Endothelial cell of umbilical vein (primary cell): ENCODE results near the gene IGFL2. TPM values are rescaled to one million over a fixed set of nuclear protein-coding genes. Genes with fewer than 3 reads are reported as not detected.

Experiments
- BruUV-seq: library from RNA; stranded (reverse); fragments of 400-500 nt; replicated peaks from 2 replicates; lab custom pipeline; 2021; lab: Mats Ljungman, UMichigan
- CTCF ChIA-PET: fragments of 300-600, 350-600 bp; sonication (Branson Sonifier 250); formaldehyde crosslinking; loops from one replicate; lab custom pipeline; 2021; ENCODE audit warnings: antibody characterized with exemption, inconsistent platforms; lab: Charles Lee
- POLR2A ChIA-PET: fragments of 300-600, 350-600 bp; sonication (Branson Sonifier 250); formaldehyde crosslinking; loops from one replicate; lab custom pipeline; 2021; ENCODE audit warnings: antibody characterized with exemption, inconsistent platforms; lab: Charles Lee
- DNase-seq: peaks from one replicate; pipeline ENCODE4 v3.0.0-alpha.2; 2011; ENCODE audit warnings: low read depth, low spot score
- FAIRE-seq: peaks from 2 replicates; lab custom pipeline; 2011; peaks lifted over from hg19 to GRCh38; lab: Jason Lieb, UNC
- H2AFZ ChIP-seq: 2 replicates; pipeline ENCODE4 v1.6.0; 2012; ENCODE audit warnings: low read depth, low read length, control low read depth, inconsistent platforms
- H3K27ac ChIP-seq: 2 replicates; pipeline ENCODE4 v1.5.1; 2011; ENCODE audit warnings: low read depth, mild to moderate bottlenecking, control low read depth, low read length, moderate library complexity; ENCODE audit not compliant: insufficient read depth
- H3K27me3 ChIP-seq, 2 experiments: 2 replicates each; pipeline versions ENCODE4 v1.6.0 to v1.6.1; 2011; ENCODE audit warnings: low read length in 2 of 2, mixed read lengths in 1 of 2; ENCODE audit not compliant: control insufficient read depth in 2 of 2, insufficient read depth in 2 of 2
- H3K36me3 ChIP-seq, 2 experiments: 2 replicates in 1 of 2; 3 replicates in 1 of 2; pipeline ENCODE4 v1.5.1; 2011; ENCODE audit warnings: low read length in 2 of 2, mild to moderate bottlenecking in 1 of 2, moderate library complexity in 1 of 2; ENCODE audit not compliant: control insufficient read depth in 2 of 2, insufficient read depth in 2 of 2; ENCODE audit errors: extremely low read depth in 1 of 2
- H3K4me1 ChIP-seq: 3 replicates; pipeline ENCODE4 v1.5.1; 2011; ENCODE audit warnings: mild to moderate bottlenecking, low read length; ENCODE audit not compliant: control insufficient read depth, insufficient read depth; ENCODE audit errors: extremely low read depth
- H3K4me2 ChIP-seq: 2 replicates; pipeline ENCODE4 v1.6.1; 2011; ENCODE audit warnings: low read length, control low read depth, mixed read lengths; ENCODE audit not compliant: insufficient read depth
- H3K4me3 ChIP-seq, 3 experiments: fragments of 200-600 bp in 1 of 3; sonication (generic), shearing (Covaris generic) in 1 of 3; replicated peaks in 1 of 3; 2 replicates each; pipeline ENCODE4 v1.5.1; 2011 to 2016; ENCODE audit warnings: control low read depth in 3 of 3, low read length in 3 of 3, mild to moderate bottlenecking in 2 of 3, inconsistent platforms in 1 of 3, low read depth in 1 of 3, moderate library complexity in 1 of 3; ENCODE audit not compliant: insufficient read depth in 1 of 3
- H3K79me2 ChIP-seq: 2 replicates; pipeline ENCODE4 v1.6.0; 2012; ENCODE audit warnings: low read length, inconsistent platforms; ENCODE audit not compliant: control insufficient read depth, insufficient read depth
- H3K9ac ChIP-seq: replicated peaks from 2 replicates; pipeline ENCODE3; 2011; ENCODE audit warnings: low read length, control low read depth; ENCODE audit not compliant: insufficient read depth; ENCODE audit errors: extremely low read depth
- H3K9me1 ChIP-seq: replicated peaks from 3 replicates; pipeline ENCODE4 v1.6.0; 2011; ENCODE audit warnings: mild to moderate bottlenecking, low read length; ENCODE audit not compliant: control insufficient read depth, insufficient read depth; ENCODE audit errors: extremely low read depth
- H3K9me3 ChIP-seq: replicated peaks from 2 replicates; pipeline ENCODE4 v1.5.1; 2012; ENCODE audit warnings: low read length, inconsistent platforms; ENCODE audit not compliant: control insufficient read depth, insufficient read depth
- H4K20me1 ChIP-seq: replicated peaks from 2 replicates; pipeline ENCODE3; 2011; ENCODE audit warnings: mild to moderate bottlenecking, low read length; ENCODE audit not compliant: control insufficient read depth, insufficient read depth; ENCODE audit errors: extremely low read depth
- CTCF ChIP-seq, 2 donors: IDR thresholded peaks; 1 replicate in 1 of 2; 2 replicates in 1 of 2; pipeline ENCODE4 v1.5.1; 2011; ENCODE audit warnings: low read length in 2 of 2, mild to moderate bottlenecking in 2 of 2, moderate library complexity in 2 of 2, control low read depth in 1 of 2, inconsistent platforms in 1 of 2, low read depth in 1 of 2; ENCODE audit not compliant: insufficient read depth in 1 of 2; ENCODE audit errors: extremely low read depth in 1 of 2
- EZH2 ChIP-seq: IDR thresholded peaks from 2 replicates; pipeline ENCODE4 v1.6.1; 2012; ENCODE audit warnings: borderline replicate concordance, low read depth, mild to moderate bottlenecking, moderate library complexity, low read length, inconsistent platforms; ENCODE audit not compliant: severe bottlenecking
- FOS ChIP-seq: IDR thresholded peaks from 2 replicates; pipeline ENCODE4 v1.6.1; 2011; ENCODE audit warnings: mild to moderate bottlenecking, low read length, moderate library complexity, borderline replicate concordance; ENCODE audit not compliant: insufficient read depth
- GATA2 ChIP-seq: IDR thresholded peaks from 2 replicates; pipeline ENCODE4 v1.7.0; 2011; ENCODE audit warnings: low read depth, mild to moderate bottlenecking, moderate library complexity, mixed read lengths, low read length; ENCODE audit not compliant: insufficient read length, insufficient read depth
- JUN ChIP-seq: IDR thresholded peaks from 2 replicates; pipeline ENCODE4 v1.6.1; 2011; ENCODE audit warnings: borderline replicate concordance, low read depth; ENCODE audit not compliant: insufficient read length, insufficient read depth
- MYC ChIP-seq: IDR thresholded peaks from one replicate; pipeline ENCODE4 v1.6.1; 2011; ENCODE audit warnings: mild to moderate bottlenecking, low read depth, low read length
- POLR2A ChIP-seq: IDR thresholded peaks from 2 replicates; pipeline ENCODE4 v1.6.1; 2012; ENCODE audit warnings: low read depth, mild to moderate bottlenecking, control low read depth, low read length
- POLR2AphosphoS5 ChIP-seq: IDR thresholded peaks from 2 replicates; pipeline ENCODE4 v1.6.1; 2012; ENCODE audit warnings: low read depth, mild to moderate bottlenecking, control low read depth, low read length, moderate library complexity; ENCODE audit not compliant: insufficient read depth
- dilution Hi-C: fragments of 300-500 bp; cut with MboI; formaldehyde crosslinking; loops from one replicate; pipeline ENCODE4 v1.15.0; 2019; ENCODE audit warnings: low sequenced_read_pairs; ENCODE audit not compliant: extremely low pct_ligation_motif_present
- intact Hi-C: fragments of 100-400 bp; cut with micrococcal nuclease; formaldehyde crosslinking; loops from one replicate; pipeline ENCODE4 v1.10.0; 2022
- polyA plus RNA-seq, 4 experiments: library from polyadenylated mRNA; depleted of rRNA in 3 of 4; stranded (reverse) in 3 of 4; unstranded in 1 of 4; fragments of >200 nt; gene quantifications; 2 replicates each; pipeline versions ENCODE4 v1.2.1 to v1.2.3, GENCODE V29; 2011 to 2012; ENCODE audit warnings: missing spikeins in 1 of 4
- total RNA-seq: library from RNA; stranded (reverse); gene quantifications from 2 replicates; pipeline ENCODE4 v1.2.3, GENCODE V29; 2021
- TF ChIP-seq, protein P1 (sequence below): IDR thresholded peaks from 2 replicates; pipeline ENCODE4 v1.6.1; 2011; ENCODE audit not compliant: insufficient read depth, insufficient read length

The IGFL2 gene
- total and polyA plus RNA-seq, 2 donors (not counting 3 experiments of a cell fraction or from before 2014, with no cell fraction given), result not detected

GRCh38 chr19:46180701-46181387 is 32.8 kb downstream of the IGFL2 start:
- Histone ChIP-seq H3K27me3 (peaks cover 4 to 6% of the 10 kb centered on the region in 2 experiments), H3K79me2 (no peaks in the 10 kb centered on the region), H4K20me1 (no peaks in the 10 kb centered on the region), H3K4me3 (no peak overlapping the region), H3K9me3 (no peaks in the 10 kb centered on the region), H2AFZ (no peak overlapping the region), H3K9ac (no peak overlapping the region), H3K9me1 (no peaks in the 10 kb centered on the region), H3K4me1 (no peaks in the 10 kb centered on the region), H3K4me2 (no peak overlapping the region), H3K36me3 (no peaks in the 10 kb centered on the region), H3K27ac (no peak overlapping the region)
- DNase-seq (peak; percentile 20), FAIRE-seq (peak; percentile 18)
- TF ChIP-seq CTCF (IDR thresholded peaks at IDR 0.05; ENCODE audit: extremely low read depth in 1 of 2, insufficient read depth in 1 of 2, low read depth in 1 of 2, low read length in 2 of 2), result no peak
- TF ChIP-seq, protein P1, sequence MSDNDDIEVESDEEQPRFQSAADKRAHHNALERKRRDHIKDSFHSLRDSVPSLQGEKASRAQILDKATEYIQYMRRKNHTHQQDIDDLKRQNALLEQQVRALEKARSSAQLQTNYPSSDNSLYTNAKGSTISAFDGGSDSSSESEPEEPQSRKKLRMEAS, result no peak
- CTCF ChIA-PET, result interaction anchor here (0.6 kb wide), 1 partner anchor 60 kb away, joined by 3 read pairs; no protein-coding TSS in a partner anchor
- intact Hi-C loops (no loop called here), dilution Hi-C loops (no loop called here)
- POLR2A ChIA-PET, result no interaction called here
- no TSS peak for BruUV-seq

DNA sequence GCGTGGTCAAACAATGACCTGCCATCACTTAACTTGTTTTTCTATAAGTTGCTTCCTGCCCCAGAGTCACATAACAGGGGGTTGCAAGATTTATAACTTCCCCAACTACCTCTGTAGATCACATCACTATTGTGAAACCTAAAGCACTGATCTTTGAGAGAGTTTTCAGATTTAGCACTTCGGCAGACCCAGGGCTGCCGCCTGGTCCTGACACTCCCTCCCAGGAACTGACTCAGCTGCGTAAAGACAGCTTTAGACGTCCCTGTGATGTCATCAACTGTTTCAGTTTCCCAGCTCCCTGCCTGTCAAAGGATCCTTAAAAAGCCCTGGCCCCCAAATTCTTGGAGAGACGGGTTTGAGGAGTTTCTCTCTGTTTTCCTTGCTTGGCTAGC is 33.3 kb downstream of the IGFL2 start:
- intact Hi-C loops (no loop called here), dilution Hi-C loops (no loop called here)
- no peaks in the 10 kb centered on the region for H3K36me3 ChIP-seq
- H3K9me1 ChIP-seq, result no peaks in the 10 kb centered on the region
- H2AFZ ChIP-seq, result no peak overlapping the region
- FAIRE-seq (no peak), DNase-seq (no peak)
- H3K4me1 ChIP-seq, result no peaks in the 10 kb centered on the region
- no TSS peak for BruUV-seq
- TF ChIP-seq FOS (no peak), EZH2 (no peak), CTCF (IDR thresholded peaks at IDR 0.05; ENCODE audit: extremely low read depth in 1 of 2, insufficient read depth in 1 of 2, low read depth in 1 of 2, low read length in 2 of 2) (no peak), GATA2 (no peak), JUN (no peak), MYC (no peak), POLR2A (no peak), POLR2AphosphoS5 (no peak)
- TF ChIP-seq, protein P1, result no peak
- H3K27ac ChIP-seq, result no peak overlapping the region
- no peaks in the 10 kb centered on the region for H3K79me2 ChIP-seq
- CTCF ChIA-PET, result interaction anchor here (0.7 kb wide), 1 partner anchor 8 kb away, joined by 3 read pairs; no protein-coding TSS in a partner anchor
- H3K27me3 ChIP-seq, result peaks cover 4 to 6% of the 10 kb centered on the region in 2 experiments
- no peaks in the 10 kb centered on the region for H3K9me3 ChIP-seq
- no peak overlapping the region for H3K9ac ChIP-seq
- H3K4me3 ChIP-seq, result no peak overlapping the region
- no peaks in the 10 kb centered on the region for H4K20me1 ChIP-seq
- POLR2A ChIA-PET, result no interaction called here
- no peak overlapping the region for H3K4me2 ChIP-seq
